ENCODE data around the gene VPS51. TPM values are rescaled to one million over a fixed set of nuclear protein-coding genes. Genes with fewer than 3 reads are reported as not detected.

Gene VPS51
- total and polyA plus RNA-seq, 9 of the 15 experiments (the other 6 are each of a cell fraction or from before 2014, with no cell fraction given): 1.8 to 143 (median 46.8) TPM

DNA sequence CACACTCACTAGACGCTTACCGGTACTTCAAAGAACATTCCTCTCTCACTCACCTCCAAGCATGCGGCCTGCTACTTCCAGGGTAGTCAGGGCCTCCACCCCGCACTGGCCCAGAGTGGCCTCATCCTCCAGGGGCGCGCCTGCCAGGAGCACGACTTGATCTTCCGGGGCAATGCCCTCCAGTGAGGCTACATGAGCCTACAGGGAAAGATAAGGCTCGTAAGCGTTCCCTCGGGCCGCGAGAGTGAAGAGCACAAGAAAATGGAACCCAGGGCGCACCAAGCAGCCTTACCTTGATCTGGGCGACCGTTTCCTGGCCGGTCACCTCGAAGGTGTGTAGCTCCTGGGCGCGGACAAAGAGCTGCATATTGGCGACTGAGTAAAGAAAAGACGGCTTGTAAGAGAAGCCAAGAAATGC, 25.4 kb downstream of the VPS51 start (continued):
- TF ChIP-seq, protein P1, sequence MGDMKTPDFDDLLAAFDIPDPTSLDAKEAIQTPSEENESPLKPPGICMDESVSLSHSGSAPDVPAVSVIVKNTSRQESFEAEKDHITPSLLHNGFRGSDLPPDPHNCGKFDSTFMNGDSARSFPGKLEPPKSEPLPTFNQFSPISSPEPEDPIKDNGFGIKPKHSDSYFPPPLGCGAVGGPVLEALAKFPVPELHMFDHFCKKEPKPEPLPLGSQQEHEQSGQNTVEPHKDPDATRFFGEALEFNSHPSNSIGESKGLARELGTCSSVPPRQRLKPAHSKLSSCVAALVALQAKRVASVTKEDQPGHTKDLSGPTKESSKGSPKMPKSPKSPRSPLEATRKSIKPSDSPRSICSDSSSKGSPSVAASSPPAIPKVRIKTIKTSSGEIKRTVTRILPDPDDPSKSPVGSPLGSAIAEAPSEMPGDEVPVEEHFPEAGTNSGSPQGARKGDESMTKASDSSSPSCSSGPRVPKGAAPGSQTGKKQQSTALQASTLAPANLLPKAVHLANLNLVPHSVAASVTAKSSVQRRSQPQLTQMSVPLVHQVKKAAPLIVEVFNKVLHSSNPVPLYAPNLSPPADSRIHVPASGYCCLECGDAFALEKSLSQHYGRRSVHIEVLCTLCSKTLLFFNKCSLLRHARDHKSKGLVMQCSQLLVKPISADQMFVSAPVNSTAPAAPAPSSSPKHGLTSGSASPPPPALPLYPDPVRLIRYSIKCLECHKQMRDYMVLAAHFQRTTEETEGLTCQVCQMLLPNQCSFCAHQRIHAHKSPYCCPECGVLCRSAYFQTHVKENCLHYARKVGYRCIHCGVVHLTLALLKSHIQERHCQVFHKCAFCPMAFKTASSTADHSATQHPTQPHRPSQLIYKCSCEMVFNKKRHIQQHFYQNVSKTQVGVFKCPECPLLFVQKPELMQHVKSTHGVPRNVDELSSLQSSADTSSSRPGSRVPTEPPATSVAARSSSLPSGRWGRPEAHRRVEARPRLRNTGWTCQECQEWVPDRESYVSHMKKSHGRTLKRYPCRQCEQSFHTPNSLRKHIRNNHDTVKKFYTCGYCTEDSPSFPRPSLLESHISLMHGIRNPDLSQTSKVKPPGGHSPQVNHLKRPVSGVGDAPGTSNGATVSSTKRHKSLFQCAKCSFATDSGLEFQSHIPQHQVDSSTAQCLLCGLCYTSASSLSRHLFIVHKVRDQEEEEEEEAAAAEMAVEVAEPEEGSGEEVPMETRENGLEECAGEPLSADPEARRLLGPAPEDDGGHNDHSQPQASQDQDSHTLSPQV (IDR thresholded peaks at IDR 0.05): no peak
- TF ChIP-seq, protein P2, sequence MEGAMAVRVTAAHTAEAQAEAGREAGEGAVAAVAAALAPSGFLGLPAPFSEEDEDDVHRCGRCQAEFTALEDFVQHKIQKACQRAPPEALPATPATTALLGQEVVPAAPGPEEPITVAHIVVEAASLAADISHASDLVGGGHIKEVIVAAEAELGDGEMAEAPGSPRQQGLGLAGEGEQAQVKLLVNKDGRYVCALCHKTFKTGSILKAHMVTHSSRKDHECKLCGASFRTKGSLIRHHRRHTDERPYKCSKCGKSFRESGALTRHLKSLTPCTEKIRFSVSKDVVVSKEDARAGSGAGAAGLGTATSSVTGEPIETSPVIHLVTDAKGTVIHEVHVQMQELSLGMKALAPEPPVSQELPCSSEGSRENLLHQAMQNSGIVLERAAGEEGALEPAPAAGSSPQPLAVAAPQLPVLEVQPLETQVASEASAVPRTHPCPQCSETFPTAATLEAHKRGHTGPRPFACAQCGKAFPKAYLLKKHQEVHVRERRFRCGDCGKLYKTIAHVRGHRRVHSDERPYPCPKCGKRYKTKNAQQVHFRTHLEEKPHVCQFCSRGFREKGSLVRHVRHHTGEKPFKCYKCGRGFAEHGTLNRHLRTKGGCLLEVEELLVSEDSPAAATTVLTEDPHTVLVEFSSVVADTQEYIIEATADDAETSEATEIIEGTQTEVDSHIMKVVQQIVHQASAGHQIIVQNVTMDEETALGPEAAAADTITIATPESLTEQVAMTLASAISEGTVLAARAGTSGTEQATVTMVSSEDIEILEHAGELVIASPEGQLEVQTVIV (CRISPR knock-in tag; IDR thresholded peaks at IDR 0.05; ENCODE audit: borderline replicate concordance): no peak
- TF ChIP-seq MCM2 (IDR thresholded peaks at IDR 0.05; ENCODE audit: low read depth) (no peak), KAT7 (CRISPR knock-in tag; IDR thresholded peaks at IDR 0.05; ENCODE audit: borderline replicate concordance) (0 out of 2 replicates have a peak, but pooled peaks have one; percentile 92), NR2C2 (CRISPR knock-in tag; IDR thresholded peaks at IDR 0.05) (0 out of 2 replicates have a peak, but pooled peaks have one; percentile 23), NR2C2 (tag; IDR thresholded peaks at IDR 0.05) (peak; percentile 85), FOXM1 (IDR thresholded peaks at IDR 0.05; ENCODE audit: low read depth) (no peak), FOXM1 (CRISPR knock-in tag; IDR thresholded peaks at IDR 0.05; ENCODE audit: low read depth) (0 out of 2 replicates have a peak, but pooled peaks have one; percentile 8), CXXC5 (CRISPR knock-in tag; IDR thresholded peaks at IDR 0.05) (no peak), KLF6 (CRISPR knock-in tag; IDR thresholded peaks at IDR 0.05; ENCODE audit: borderline replicate concordance) (no peak), ZNF436 (CRISPR knock-in tag; IDR thresholded peaks at IDR 0.05) (no peak), GATA2 (CRISPR knock-in tag; IDR thresholded peaks at IDR 0.05) (no peak), RBM39 (optimal IDR thresholded peaks at IDR 0.05; ENCODE audit: low read depth, low read length) (no peak)
- TF ChIP-seq, protein P3, sequence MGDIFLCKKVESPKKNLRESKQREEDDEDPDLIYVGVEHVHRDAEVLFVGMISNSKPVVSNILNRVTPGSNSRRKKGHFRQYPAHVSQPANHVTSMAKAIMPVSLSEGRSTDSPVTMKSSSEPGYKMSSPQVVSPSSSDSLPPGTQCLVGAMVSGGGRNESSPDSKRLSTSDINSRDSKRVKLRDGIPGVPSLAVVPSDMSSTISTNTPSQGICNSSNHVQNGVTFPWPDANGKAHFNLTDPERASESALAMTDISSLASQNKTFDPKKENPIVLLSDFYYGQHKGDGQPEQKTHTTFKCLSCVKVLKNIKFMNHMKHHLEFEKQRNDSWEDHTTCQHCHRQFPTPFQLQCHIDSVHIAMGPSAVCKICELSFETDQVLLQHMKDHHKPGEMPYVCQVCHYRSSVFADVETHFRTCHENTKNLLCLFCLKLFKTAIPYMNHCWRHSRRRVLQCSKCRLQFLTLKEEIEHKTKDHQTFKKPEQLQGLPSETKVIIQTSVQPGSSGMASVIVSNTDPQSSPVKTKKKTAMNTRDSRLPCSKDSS (IDR thresholded peaks at IDR 0.05; ENCODE audit: low read depth, partially characterized antibody): no peak
- TF ChIP-seq, protein P4, sequence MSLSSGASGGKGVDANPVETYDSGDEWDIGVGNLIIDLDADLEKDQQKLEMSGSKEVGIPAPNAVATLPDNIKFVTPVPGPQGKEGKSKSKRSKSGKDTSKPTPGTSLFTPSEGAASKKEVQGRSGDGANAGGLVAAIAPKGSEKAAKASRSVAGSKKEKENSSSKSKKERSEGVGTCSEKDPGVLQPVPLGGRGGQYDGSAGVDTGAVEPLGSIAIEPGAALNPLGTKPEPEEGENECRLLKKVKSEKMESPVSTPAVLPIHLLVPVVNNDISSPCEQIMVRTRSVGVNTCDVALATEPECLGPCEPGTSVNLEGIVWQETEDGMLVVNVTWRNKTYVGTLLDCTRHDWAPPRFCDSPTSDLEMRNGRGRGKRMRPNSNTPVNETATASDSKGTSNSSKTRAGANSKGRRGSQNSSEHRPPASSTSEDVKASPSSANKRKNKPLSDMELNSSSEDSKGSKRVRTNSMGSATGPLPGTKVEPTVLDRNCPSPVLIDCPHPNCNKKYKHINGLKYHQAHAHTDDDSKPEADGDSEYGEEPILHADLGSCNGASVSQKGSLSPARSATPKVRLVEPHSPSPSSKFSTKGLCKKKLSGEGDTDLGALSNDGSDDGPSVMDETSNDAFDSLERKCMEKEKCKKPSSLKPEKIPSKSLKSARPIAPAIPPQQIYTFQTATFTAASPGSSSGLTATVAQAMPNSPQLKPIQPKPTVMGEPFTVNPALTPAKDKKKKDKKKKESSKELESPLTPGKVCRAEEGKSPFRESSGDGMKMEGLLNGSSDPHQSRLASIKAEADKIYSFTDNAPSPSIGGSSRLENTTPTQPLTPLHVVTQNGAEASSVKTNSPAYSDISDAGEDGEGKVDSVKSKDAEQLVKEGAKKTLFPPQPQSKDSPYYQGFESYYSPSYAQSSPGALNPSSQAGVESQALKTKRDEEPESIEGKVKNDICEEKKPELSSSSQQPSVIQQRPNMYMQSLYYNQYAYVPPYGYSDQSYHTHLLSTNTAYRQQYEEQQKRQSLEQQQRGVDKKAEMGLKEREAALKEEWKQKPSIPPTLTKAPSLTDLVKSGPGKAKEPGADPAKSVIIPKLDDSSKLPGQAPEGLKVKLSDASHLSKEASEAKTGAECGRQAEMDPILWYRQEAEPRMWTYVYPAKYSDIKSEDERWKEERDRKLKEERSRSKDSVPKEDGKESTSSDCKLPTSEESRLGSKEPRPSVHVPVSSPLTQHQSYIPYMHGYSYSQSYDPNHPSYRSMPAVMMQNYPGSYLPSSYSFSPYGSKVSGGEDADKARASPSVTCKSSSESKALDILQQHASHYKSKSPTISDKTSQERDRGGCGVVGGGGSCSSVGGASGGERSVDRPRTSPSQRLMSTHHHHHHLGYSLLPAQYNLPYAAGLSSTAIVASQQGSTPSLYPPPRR (CRISPR knock-in tag; IDR thresholded peaks at IDR 0.05; ENCODE audit: borderline replicate concordance): no peak

All from K562 (cell line).